ENCODE measurements around the gene TGIF2. TPM values are rescaled to one million over a fixed set of nuclear protein-coding genes. Genes with fewer than 3 reads are reported as not detected.

The TGIF2 gene
- total and polyA plus RNA-seq, 2 of the 13 experiments (the other 11 are each of a cell fraction or from before 2014, with no cell fraction given), result 41.3 to 53.9 TPM

- BruUV-seq (replicated peaks), result no TSS peak
- ChIA-PET POLR2A (interaction anchor here (1.0 kb wide), 1 partner anchor 60 kb away, joined by 4 read pairs; the partner anchor contains the start of gene RAB5IF), CTCF (ENCODE audit: low intra/inter-chr PET ratio, low total read pairs) (no interaction called here)
- Histone ChIP-seq H4K20me1 (ENCODE audit: insufficient read depth, low read length) (no peaks in the 10 kb centered on the region), H2AFZ (ENCODE audit: low read length) (no peak overlapping the region), H3K4me3 (replicated peaks in 1 of 3; ENCODE audit: insufficient read depth in 1 of 3, low read depth in 2 of 3, low read length in 3 of 3) (no peak overlapping the region; a peak in 1 of 6 replicates), H3K4me2 (ENCODE audit: low read depth, low read length) (peak overlapping the region; percentile 19; the same call in 1 of the 2 replicates), H3K27me3 (ENCODE audit: control insufficient read depth in 1 of 2, insufficient read depth in 2 of 2, low read length in 2 of 2) (no peaks in the 10 kb centered on the region), H3K27ac (ENCODE audit: extremely low read length, insufficient read depth, low read length) (no peak overlapping the region), H3K4me1 (ENCODE audit: insufficient read depth, low read length) (peaks cover 73% of the 10 kb centered on the region), H3K9ac (ENCODE audit: insufficient read depth, low read depth, low read length) (no peak overlapping the region), H3K9me3 (ENCODE audit: low read length) (no peaks in the 10 kb centered on the region), H3K79me2 (ENCODE audit: insufficient read depth, low read length) (no peaks in the 10 kb centered on the region), H3K36me3 (replicated peaks in 1 of 2; ENCODE audit: control insufficient read depth in 1 of 2, insufficient read depth in 2 of 2, low read length in 2 of 2) (no peaks in the 10 kb centered on the region)
- intact Hi-C loops (cut with micrococcal nuclease; ENCODE audit: unreplicated experiment) (no loop called here), in situ Hi-C loops (cut with HindIII; ENCODE audit: extremely low pct_ligation_motif_present, low pct_unique_long_range_greater_than_20kb) (no loop called here)
- FAIRE-seq, result no peak
- no peak for DNase-seq (ENCODE audit: low spot score)
- WGBS (ENCODE audit: low lambda C conversion rate), result 48% methylated on average over 10 of the region's 14 CpGs
- ATAC-seq, result no peak
- TF ChIP-seq ZFP62 (CRISPR knock-in tag; IDR thresholded peaks at IDR 0.05), result no peak
- no peak for TF ChIP-seq ZNF607 (CRISPR knock-in tag; IDR thresholded peaks at IDR 0.05; ENCODE audit: borderline replicate concordance)
- no peak for TF ChIP-seq ZBTB42 (CRISPR knock-in tag; IDR thresholded peaks at IDR 0.05)
- no peak for TF ChIP-seq ZNF580 (CRISPR knock-in tag; IDR thresholded peaks at IDR 0.05; ENCODE audit: borderline replicate concordance, low read depth)
- no peak for TF ChIP-seq CTCF (CRISPR knock-in tag; IDR thresholded peaks at IDR 0.05)
- no peak for TF ChIP-seq SPEN (CRISPR knock-in tag; IDR thresholded peaks at IDR 0.05; ENCODE audit: low read depth)
- no peak for TF ChIP-seq HNF1B (CRISPR knock-in tag; IDR thresholded peaks at IDR 0.05)
- peak; percentile 26; the same call in 1 of the 2 replicates for TF ChIP-seq ZNF629 (CRISPR knock-in tag; conservative IDR thresholded peaks at IDR 0.05)
- TF ChIP-seq RAD51 (IDR thresholded peaks at IDR 0.05; ENCODE audit: borderline replicate concordance), result no peak
- no peak for TF ChIP-seq NFRKB (IDR thresholded peaks at IDR 0.05)
- no peak for TF ChIP-seq PHB2 (IDR thresholded peaks at IDR 0.05; ENCODE audit: partially characterized antibody)
- no peak for TF ChIP-seq PHF21A (CRISPR knock-in tag; IDR thresholded peaks at IDR 0.05)
- TF ChIP-seq ZNF687 (CRISPR knock-in tag; IDR thresholded peaks at IDR 0.05), result peak; percentile 58
- no peak for TF ChIP-seq ZNF382 (CRISPR knock-in tag; IDR thresholded peaks at IDR 0.05; ENCODE audit: borderline replicate concordance)
- TF ChIP-seq ZSCAN30 (CRISPR knock-in tag; IDR thresholded peaks at IDR 0.05), result no peak
- TF ChIP-seq MAX (IDR thresholded peaks at IDR 0.05), result peak; percentile 27; the same call in 1 of the 2 replicates
Observed at GRCh38 chr20:36546111-36546736, 27.2 kb upstream of the TGIF2 start.
